ENCODE data around the gene STRADB.

Gene STRADB

DNA sequence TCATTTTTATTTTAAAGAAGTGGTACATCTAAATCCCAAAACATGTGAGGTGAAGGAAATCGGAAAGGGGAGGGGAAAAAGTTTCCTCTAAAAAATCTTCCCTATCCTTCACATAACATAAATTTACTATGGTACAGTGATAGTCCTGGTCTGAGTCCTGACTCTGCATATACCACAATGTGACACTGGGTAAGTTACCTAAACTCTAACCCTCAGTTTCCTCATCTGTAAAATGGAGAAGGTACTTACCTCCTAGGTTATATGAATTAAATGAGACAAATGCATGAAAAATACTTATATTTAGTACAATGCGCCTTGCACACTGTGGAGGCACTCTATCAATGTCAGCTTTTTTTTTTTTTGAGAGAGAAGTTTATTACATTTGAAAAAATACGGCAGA lies 42.6 kb upstream of the STRADB start:
- TF ChIP-seq, protein P1, sequence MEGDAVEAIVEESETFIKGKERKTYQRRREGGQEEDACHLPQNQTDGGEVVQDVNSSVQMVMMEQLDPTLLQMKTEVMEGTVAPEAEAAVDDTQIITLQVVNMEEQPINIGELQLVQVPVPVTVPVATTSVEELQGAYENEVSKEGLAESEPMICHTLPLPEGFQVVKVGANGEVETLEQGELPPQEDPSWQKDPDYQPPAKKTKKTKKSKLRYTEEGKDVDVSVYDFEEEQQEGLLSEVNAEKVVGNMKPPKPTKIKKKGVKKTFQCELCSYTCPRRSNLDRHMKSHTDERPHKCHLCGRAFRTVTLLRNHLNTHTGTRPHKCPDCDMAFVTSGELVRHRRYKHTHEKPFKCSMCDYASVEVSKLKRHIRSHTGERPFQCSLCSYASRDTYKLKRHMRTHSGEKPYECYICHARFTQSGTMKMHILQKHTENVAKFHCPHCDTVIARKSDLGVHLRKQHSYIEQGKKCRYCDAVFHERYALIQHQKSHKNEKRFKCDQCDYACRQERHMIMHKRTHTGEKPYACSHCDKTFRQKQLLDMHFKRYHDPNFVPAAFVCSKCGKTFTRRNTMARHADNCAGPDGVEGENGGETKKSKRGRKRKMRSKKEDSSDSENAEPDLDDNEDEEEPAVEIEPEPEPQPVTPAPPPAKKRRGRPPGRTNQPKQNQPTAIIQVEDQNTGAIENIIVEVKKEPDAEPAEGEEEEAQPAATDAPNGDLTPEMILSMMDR (IDR thresholded peaks at IDR 0.05) = no peak

DNA sequence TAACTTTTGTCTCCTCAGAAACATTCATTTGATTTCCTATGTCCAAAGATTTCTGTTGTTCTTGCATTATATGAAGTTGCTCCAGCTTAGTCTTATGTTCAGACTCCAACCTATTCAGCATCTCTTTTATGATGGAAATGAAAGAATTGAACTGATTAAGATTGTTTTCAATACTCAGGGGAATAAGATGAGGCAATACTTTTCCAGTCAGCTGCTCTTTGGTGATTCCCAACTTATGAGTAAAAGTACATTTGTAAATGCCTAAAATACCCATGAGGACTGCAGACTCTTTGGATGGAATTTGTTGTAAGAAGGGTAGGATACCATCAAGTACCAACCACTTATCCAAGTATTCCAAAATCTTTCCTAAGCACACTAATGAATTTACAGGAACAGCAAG lies 40.1 kb upstream of the STRADB start:
- TF ChIP-seq, protein P1 (IDR thresholded peaks at IDR 0.05) = no peak

DNA sequence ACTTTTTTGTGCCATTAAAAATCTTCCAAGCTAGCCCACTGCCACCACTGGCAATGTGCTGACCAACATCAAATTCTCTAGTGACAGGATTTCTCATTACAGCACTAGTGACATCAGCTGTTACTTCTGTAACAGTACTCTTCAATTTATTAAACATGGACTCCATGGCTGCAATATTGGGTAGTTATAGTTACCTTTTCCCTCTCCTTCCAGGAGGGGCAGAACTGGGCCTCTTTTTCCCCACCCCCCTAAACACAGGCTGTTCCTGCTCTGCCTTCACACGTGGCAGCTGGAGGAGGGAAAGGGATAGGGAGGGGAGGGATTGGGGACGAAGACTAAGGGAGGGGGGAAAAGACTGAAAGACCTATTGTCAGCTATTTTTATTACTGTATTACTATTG lies 38.4 kb upstream of the STRADB start:
- TF ChIP-seq, protein P1 (IDR thresholded peaks at IDR 0.05) = no peak

DNA sequence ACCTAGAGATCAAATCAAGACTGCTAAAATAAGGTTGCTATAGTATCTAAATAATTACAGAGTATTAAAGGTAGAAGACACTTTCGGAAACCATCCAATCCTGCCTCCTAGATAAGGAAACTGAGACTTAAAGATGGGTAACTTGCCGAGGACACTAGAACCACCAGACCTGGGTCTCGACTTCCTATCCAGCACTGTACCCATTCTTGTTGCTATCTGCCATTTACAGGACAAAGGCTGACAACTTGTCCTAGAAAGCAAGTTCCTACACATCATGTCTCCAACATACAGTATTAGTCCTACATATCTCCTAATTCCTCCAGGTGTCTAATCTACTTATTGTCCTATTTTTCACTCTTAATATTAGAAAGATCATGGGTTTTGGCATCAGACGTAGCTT lies 38.0 kb upstream of the STRADB start:
- TF ChIP-seq, protein P1 (IDR thresholded peaks at IDR 0.05) = no peak

DNA sequence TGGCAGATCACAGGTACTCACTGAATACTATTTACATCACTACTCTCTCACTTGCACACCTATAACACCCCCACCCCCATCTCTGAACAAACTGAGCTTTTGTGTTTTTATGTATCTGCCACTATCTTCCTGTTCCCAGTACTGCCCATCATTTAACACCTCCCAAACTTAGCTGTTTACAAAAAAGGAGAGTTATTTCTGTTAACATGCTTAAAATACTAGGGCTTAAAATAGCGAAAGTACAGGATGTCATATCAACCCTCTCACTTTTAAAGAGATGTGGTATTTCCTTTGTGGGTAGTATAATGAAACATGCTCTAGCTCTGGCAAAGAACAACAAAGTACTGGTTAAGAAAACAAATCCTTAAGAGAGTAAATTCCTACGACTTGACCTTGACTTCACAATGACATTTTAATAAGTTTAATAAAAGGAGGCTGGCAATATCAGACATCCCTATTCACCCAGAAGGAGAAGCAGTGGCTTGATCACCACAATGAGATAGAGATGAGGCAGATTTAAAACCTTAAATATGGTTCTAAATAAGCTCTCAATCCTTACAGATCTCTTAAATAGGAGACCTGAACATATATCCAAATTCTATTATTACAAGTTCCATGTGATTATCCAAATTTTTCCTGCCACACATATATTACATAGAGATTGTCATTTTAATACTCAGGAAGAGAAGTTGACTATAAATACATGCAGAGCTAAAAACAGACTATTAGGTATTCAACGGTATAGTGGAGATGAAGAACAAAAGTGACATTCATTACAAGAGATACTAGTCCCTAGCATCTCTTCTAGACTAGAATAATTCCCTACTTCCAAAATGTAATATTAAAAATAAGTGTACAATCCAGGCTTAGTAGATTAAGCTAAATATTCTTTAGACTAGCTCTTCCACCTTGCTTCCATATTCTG lies 37.2 kb upstream of the STRADB start:
- TF ChIP-seq, protein P1 (IDR thresholded peaks at IDR 0.05) = no peak

DNA sequence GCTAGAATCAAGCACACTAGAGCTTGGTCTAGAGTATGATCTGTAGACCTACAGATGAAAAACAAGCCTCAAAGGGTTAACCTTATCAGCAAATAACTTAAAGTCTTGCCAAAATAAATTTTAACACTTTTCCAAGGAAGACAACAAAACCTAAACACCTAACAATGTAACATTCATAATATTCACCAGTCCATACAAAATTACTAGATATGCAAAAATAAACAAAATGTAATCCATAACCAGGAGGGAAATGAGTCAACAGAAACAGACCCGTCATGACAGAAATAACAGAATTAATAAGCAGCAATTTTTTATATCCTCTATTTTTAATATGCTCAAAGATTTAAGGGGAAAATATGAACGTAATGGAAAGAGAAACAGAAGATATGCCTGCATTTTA lies 36.4 kb upstream of the STRADB start:
- TF ChIP-seq, protein P1 (IDR thresholded peaks at IDR 0.05) = no peak

DNA sequence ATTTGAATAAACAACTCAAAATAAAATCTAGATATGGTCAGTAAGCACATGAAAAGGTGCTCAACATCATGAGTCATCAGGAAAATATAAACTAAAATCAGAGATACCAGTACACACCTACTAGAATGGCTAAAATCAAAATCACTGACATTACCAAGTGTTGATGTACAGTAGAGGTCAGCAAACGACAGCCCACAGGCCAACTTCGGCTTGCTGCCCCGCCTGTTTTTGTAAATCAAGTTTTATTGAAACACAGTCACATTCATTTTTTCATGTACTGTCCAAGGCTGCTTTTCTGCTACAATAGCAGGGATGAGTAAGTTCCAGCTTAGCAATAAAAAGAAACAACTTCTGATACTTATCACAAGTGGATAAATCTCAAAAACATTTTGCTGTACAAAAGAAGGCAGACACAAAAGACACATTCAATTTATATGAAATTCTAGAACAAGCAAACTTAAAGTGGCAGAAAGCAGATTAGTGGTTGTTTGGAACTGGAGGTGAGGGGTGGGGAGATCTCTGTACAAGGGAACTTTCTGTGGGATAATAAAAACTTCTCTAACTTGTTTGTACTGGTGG lies 32.4 kb upstream of the STRADB start:
- TF ChIP-seq, protein P1 (IDR thresholded peaks at IDR 0.05) = peak; percentile 29; the same call in 1 of the 2 replicates
